ENCODE data around the gene PHLDA2.
A peak's percentile ranks its signal among the peaks of the same experiment; 100 is the strongest.
"Not testable (repeated sequence)": the region's sequence is repeated elsewhere in the genome, so short reads cannot be mapped to it uniquely, and the experiment has no call there.

Gene PHLDA2

GRCh38 chr11:2938458-2939418, 9.5 kb upstream of the PHLDA2 start:
- Histone ChIP-seq H3K4me1 (ENCODE audit: control insufficient read depth in 5 of 5, insufficient read depth in 5 of 5, low read length in 5 of 5) (peaks cover 2 to 17% (median 12%) of the 10 kb centered on the region in 5 donors), H3K9me3 (ENCODE audit: control insufficient read depth in 5 of 5, low read length in 5 of 5) (peaks cover 4 to 16% (median 11%) of the 10 kb centered on the region in 5 donors)
- not testable (repeated sequence) for H3K36me3 ChIP-seq (ENCODE audit: control insufficient read depth in 5 of 5, insufficient read depth in 5 of 5, low read length in 5 of 5); H3K27ac ChIP-seq (ENCODE audit: low read depth, low read length); H3K9ac ChIP-seq (ENCODE audit: low read length in 5 of 5); H3K4me3 ChIP-seq (ENCODE audit: low read depth in 1 of 5, low read length in 5 of 5); H3K27me3 ChIP-seq (ENCODE audit: control insufficient read depth in 5 of 5, insufficient read depth in 4 of 5, low read length in 5 of 5)

GRCh38 chr11:2937641-2938457, 8.6 kb upstream of the PHLDA2 start:
- not testable (repeated sequence) for H3K27me3 ChIP-seq (ENCODE audit: control insufficient read depth in 5 of 5, insufficient read depth in 4 of 5, low read length in 5 of 5); H3K4me3 ChIP-seq (ENCODE audit: low read depth in 1 of 5, low read length in 5 of 5); H3K9ac ChIP-seq (ENCODE audit: low read length in 5 of 5); H3K27ac ChIP-seq (ENCODE audit: low read depth, low read length); H3K36me3 ChIP-seq (ENCODE audit: control insufficient read depth in 5 of 5, insufficient read depth in 5 of 5, low read length in 5 of 5)
- H3K9me3 ChIP-seq (ENCODE audit: control insufficient read depth in 5 of 5, low read length in 5 of 5) = peaks cover 4 to 16% (median 11%) of the 10 kb centered on the region in 5 donors
- H3K4me1 ChIP-seq (ENCODE audit: control insufficient read depth in 5 of 5, insufficient read depth in 5 of 5, low read length in 5 of 5) = peaks cover 2 to 26% (median 18%) of the 10 kb centered on the region in 5 donors

GRCh38 chr11:2934611-2935239, 5.5 kb upstream of the PHLDA2 start:
- H3K9ac ChIP-seq (ENCODE audit: low read length in 5 of 5) = no peak overlapping the region
- H3K4me1 ChIP-seq (ENCODE audit: control insufficient read depth in 5 of 5, insufficient read depth in 5 of 5, low read length in 5 of 5) = peaks cover 2 to 24% (median 18%) of the 10 kb centered on the region in 5 donors
- H3K27me3 ChIP-seq (ENCODE audit: control insufficient read depth in 5 of 5, insufficient read depth in 4 of 5, low read length in 5 of 5) = peaks cover 0 to 5% (median 4%) of the 10 kb centered on the region in 5 donors
- peaks cover 4 to 16% (median 11%) of the 10 kb centered on the region in 5 donors for H3K9me3 ChIP-seq (ENCODE audit: control insufficient read depth in 5 of 5, low read length in 5 of 5)
- no peak overlapping the region for H3K4me3 ChIP-seq (ENCODE audit: low read depth in 1 of 5, low read length in 5 of 5)
- H3K27ac ChIP-seq (ENCODE audit: low read depth, low read length) = no peak overlapping the region
- H3K36me3 ChIP-seq (ENCODE audit: control insufficient read depth in 5 of 5, insufficient read depth in 5 of 5, low read length in 5 of 5) = no peaks in the 10 kb centered on the region

GRCh38 chr11:2934021-2934550, 4.9 kb upstream of the PHLDA2 start:
- no peaks in the 10 kb centered on the region for H3K36me3 ChIP-seq (ENCODE audit: control insufficient read depth in 5 of 5, insufficient read depth in 5 of 5, low read length in 5 of 5)
- peaks cover 2 to 30% (median 20%) of the 10 kb centered on the region in 5 donors for H3K4me1 ChIP-seq (ENCODE audit: control insufficient read depth in 5 of 5, insufficient read depth in 5 of 5, low read length in 5 of 5)
- no peak overlapping the region for H3K9ac ChIP-seq (ENCODE audit: low read length in 5 of 5)
- H3K27ac ChIP-seq (ENCODE audit: low read depth, low read length) = no peak overlapping the region
- no peak overlapping the region for H3K4me3 ChIP-seq (ENCODE audit: low read depth in 1 of 5, low read length in 5 of 5)
- H3K27me3 ChIP-seq (ENCODE audit: control insufficient read depth in 5 of 5, insufficient read depth in 4 of 5, low read length in 5 of 5) = peaks cover 0 to 6% (median 5%) of the 10 kb centered on the region in 5 donors
- H3K9me3 ChIP-seq (ENCODE audit: control insufficient read depth in 5 of 5, low read length in 5 of 5) = peaks cover 4 to 16% (median 11%) of the 10 kb centered on the region in 5 donors

DNA sequence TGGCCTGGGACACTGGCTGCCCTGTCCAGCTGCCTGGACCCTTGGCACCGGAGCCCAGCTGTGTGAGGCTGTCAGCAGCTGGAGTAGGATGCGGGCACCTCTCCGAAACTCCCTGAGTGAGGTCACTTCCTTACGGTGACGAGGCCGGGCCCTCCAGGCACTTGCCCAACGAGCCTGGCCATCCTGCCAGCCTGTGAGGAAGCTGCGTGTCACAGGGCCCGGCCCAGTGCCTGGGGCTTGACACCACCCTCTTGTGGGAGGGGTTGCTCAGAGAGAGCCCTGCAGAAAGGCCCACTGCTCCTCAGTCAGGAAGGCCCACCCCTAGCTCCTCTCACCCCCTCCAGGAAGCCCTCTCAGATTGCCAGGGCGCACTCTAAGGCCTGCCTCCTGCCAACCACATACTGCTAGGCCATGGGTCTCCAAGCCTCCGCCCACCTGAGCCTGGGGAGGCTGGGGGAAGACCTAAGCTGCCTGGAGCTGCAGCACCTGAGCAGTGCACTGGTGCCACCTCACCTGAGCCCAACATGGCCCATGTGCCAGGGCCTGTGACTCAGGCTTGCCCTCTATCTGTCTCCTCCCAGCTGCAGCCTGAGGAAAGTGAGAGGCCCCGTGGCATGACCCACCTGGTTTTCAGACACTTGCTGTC, 4.3 kb upstream of the PHLDA2 start:
- Histone ChIP-seq H3K27me3 (ENCODE audit: control insufficient read depth in 5 of 5, insufficient read depth in 4 of 5, low read length in 5 of 5) (peaks cover 0 to 6% (median 5%) of the 10 kb centered on the region in 5 donors), H3K27ac (ENCODE audit: low read depth, low read length) (no peak overlapping the region)

GRCh38 chr11:2932850-2933251, 3.6 kb upstream of the PHLDA2 start:
- H3K9me3 ChIP-seq (ENCODE audit: control insufficient read depth in 5 of 5, low read length in 5 of 5) = peaks cover 4 to 6% (median 5%) of the 10 kb centered on the region in 5 donors
- peak overlapping the region in 1 of 5 donors; percentile 25 for H3K4me3 ChIP-seq (ENCODE audit: low read depth in 1 of 5, low read length in 5 of 5)
- peak overlapping the region in 1 of 5 donors; percentile 37 for H3K9ac ChIP-seq (ENCODE audit: low read length in 5 of 5)
- H3K27ac ChIP-seq (ENCODE audit: low read depth, low read length) = no peak overlapping the region
- peaks cover 2 to 42% (median 32%) of the 10 kb centered on the region in 5 donors for H3K4me1 ChIP-seq (ENCODE audit: control insufficient read depth in 5 of 5, insufficient read depth in 5 of 5, low read length in 5 of 5)
- H3K36me3 ChIP-seq (ENCODE audit: control insufficient read depth in 5 of 5, insufficient read depth in 5 of 5, low read length in 5 of 5) = no peaks in the 10 kb centered on the region
- H3K27me3 ChIP-seq (ENCODE audit: control insufficient read depth in 5 of 5, insufficient read depth in 4 of 5, low read length in 5 of 5) = peaks cover 0 to 12% (median 6%) of the 10 kb centered on the region in 5 donors

More for the DNA sequence above, 4.3 kb upstream of the PHLDA2 start:
- peak overlapping the region in 1 of 5 donors; percentile 37 for H3K9ac ChIP-seq (ENCODE audit: low read length in 5 of 5)
- peaks cover 2 to 35% (median 26%) of the 10 kb centered on the region in 5 donors for H3K4me1 ChIP-seq (ENCODE audit: control insufficient read depth in 5 of 5, insufficient read depth in 5 of 5, low read length in 5 of 5)
- H3K9me3 ChIP-seq (ENCODE audit: control insufficient read depth in 5 of 5, low read length in 5 of 5) = peaks cover 4 to 12% (median 7%) of the 10 kb centered on the region in 5 donors
- H3K4me3 ChIP-seq (ENCODE audit: low read depth in 1 of 5, low read length in 5 of 5) = peak overlapping the region in 1 of 5 donors; percentile 25
- no peaks in the 10 kb centered on the region for H3K36me3 ChIP-seq (ENCODE audit: control insufficient read depth in 5 of 5, insufficient read depth in 5 of 5, low read length in 5 of 5)

DNA sequence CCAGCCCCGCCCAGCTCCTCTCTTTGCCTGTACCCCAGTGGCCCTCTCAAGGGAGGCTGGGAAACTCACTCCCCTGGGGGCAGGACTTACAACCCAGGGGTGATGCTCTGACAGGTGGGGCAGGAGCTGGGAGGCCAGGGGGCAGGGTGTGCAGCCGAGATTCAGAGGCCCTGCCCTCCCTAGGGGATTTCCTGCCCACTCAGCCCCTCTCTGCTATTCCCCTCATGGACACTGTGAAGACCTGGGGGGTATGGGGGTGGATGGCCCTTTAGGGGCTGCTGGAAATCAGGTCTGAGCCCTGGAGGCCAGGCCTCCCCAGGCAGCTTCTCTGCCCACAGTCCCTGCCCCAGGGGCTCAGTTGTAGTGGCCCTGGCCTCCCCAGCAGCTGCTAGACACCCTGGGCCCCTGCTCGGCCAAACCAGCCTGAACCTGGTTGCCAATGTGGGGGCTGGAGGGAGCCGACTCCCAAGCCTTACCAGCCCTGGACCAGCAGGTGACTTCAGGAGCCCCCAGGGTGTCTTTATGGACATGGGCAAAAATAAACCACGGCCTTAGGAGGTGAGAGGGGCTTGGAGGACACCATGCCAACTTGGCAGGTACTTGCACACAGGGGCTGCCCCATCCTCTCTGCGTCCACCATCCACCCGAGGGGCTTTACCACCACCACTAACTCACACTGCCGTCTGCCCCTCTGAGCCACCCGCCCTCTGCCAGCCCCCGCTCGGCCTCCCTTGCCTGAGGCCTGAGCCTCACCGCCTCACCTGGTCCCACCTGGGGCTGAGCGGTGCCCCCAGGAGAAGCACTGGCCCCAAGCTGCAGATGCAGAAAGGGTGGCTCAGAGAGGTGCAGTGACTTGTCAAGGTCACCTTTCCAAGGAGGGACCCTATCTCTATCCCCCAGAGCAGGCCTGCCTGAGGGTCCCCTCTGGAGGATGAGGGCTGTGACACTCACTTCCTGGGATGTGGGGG, 2.8 kb upstream of the PHLDA2 start:
- peaks cover 0 to 20% (median 6%) of the 10 kb centered on the region in 5 donors for H3K27me3 ChIP-seq (ENCODE audit: control insufficient read depth in 5 of 5, insufficient read depth in 4 of 5, low read length in 5 of 5)
- H3K9ac ChIP-seq (ENCODE audit: low read length in 5 of 5) = no peak overlapping the region
- H3K27ac ChIP-seq (ENCODE audit: low read depth, low read length) = no peak overlapping the region
- no peaks in the 10 kb centered on the region for H3K36me3 ChIP-seq (ENCODE audit: control insufficient read depth in 5 of 5, insufficient read depth in 5 of 5, low read length in 5 of 5)
- no peaks in the 10 kb centered on the region for H3K9me3 ChIP-seq (ENCODE audit: control insufficient read depth in 5 of 5, low read length in 5 of 5)
- peaks cover 0 to 43% (median 33%) of the 10 kb centered on the region in 5 donors for H3K4me1 ChIP-seq (ENCODE audit: control insufficient read depth in 5 of 5, insufficient read depth in 5 of 5, low read length in 5 of 5)
- H3K4me3 ChIP-seq (ENCODE audit: low read depth in 1 of 5, low read length in 5 of 5) = no peak overlapping the region

- no peaks in the 10 kb centered on the region for H3K9me3 ChIP-seq (ENCODE audit: control insufficient read depth in 5 of 5, low read length in 5 of 5)
- no peak overlapping the region for H3K4me3 ChIP-seq (ENCODE audit: low read depth in 1 of 5, low read length in 5 of 5)
- H3K9ac ChIP-seq (ENCODE audit: low read length in 5 of 5) = no peak overlapping the region
- H3K36me3 ChIP-seq (ENCODE audit: control insufficient read depth in 5 of 5, insufficient read depth in 5 of 5, low read length in 5 of 5) = no peaks in the 10 kb centered on the region
- no peak overlapping the region for H3K27ac ChIP-seq (ENCODE audit: low read depth, low read length)
- peaks cover 0 to 43% (median 33%) of the 10 kb centered on the region in 5 donors for H3K4me1 ChIP-seq (ENCODE audit: control insufficient read depth in 5 of 5, insufficient read depth in 5 of 5, low read length in 5 of 5)
- peaks cover 0 to 27% (median 6%) of the 10 kb centered on the region in 5 donors for H3K27me3 ChIP-seq (ENCODE audit: control insufficient read depth in 5 of 5, insufficient read depth in 4 of 5, low read length in 5 of 5)
Measured at GRCh38 chr11:2931420-2931746, 2.2 kb upstream of the PHLDA2 start.

Measured in subcutaneous abdominal adipose tissue (tissue), 5 donors.